GM12892 (cell line): Measurements from ENCODE around the gene STAG1.

Source experiments
- POLR2A ChIP-seq: IDR thresholded peaks from 2 replicates; pipeline ENCODE4 v1.6.1; 2011; ENCODE audit warnings: low read depth, low read length, control low read depth
- POLR2AphosphoS5 ChIP-seq: IDR thresholded peaks from 2 replicates; pipeline ENCODE4 v1.6.1; 2011; ENCODE audit warnings: low read depth, low read length, control low read depth
- TAF1 ChIP-seq: IDR thresholded peaks from 2 replicates; pipeline ENCODE4 v1.6.1; 2011; ENCODE audit warnings: low read depth, mild to moderate bottlenecking, control low read depth, low read length, borderline replicate concordance

DNA sequence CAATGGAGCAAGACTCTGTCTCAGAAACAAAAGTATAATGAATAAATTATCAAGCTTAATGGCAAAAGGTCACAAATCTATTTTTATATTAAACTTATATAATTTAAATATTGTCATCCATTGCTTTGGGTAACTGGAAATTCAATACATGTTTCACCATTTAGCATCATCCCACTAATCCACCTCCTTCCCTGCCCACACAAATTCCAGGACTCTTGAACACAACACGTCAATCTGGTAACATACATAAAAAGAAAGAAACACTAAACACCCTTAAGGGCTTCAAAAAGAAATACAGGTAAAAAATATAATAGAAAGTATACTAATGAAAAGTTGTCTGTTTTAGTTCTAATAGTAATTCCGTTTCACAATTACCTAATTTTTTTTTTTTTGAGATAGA lies 149.4 kb downstream of the STAG1 start:
- TF ChIP-seq POLR2AphosphoS5 (no peak), TAF1 (no peak), POLR2A (no peak)
